ENCODE data around the gene GLIS1. TPM values are rescaled to one million over a fixed set of nuclear protein-coding genes. Genes with fewer than 3 reads are reported as not detected.

Gene GLIS1
- total RNA-seq, 1 experiment from 2014 or later = not detected

DNA sequence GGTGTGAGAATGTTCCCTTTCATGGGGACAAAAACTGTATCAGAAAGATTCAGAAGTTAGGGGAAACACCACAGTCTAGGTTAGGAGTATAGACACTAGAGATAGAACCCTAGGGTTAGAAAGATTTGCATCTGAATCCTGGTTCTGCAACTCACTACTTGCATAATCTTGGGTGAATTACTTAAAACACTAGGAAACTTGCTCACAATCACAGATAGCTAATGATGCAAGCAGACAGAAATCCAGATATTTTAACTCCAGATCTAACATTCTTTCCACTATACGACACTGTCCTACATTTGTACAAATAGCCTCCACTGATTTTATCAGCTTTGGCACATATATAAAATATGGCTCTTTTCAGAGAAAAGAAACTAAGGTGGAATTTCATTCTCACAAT, 30.8 kb upstream of the GLIS1 start:
- no TSS peak for BruUV-seq (replicated peaks)

DNA sequence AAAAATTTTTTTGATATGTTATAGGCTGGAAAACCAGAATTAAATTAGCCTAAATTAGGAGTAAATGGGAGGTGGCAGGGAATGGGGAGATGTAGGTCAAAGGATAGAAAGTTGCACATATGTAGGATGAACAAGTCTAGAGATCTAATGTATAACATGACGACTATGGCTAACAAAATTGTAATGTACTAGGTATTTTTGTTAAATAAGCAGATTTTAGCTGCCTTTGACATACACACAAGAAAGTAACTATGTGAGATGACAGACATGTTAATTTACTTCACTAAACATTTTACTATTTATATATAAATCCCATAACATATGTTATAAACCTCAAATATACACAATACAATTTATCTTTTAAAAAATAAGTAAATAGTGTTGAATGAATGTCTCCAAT, 30.2 kb upstream of the GLIS1 start:
- Histone ChIP-seq H3K9me3 (ENCODE audit: insufficient read depth, low read depth) (no peaks in the 10 kb centered on the region), H4K20me1 (ENCODE audit: insufficient read depth) (no peaks in the 10 kb centered on the region), H3K27me3 (ENCODE audit: insufficient read depth, low read depth) (no peaks in the 10 kb centered on the region), H3K36me3 (ENCODE audit: low read depth) (peaks cover 24% of the 10 kb centered on the region; the same call in 1 of the 2 replicates), H3K4me3 (no peak overlapping the region), H3K79me2 (ENCODE audit: low read depth) (no peaks in the 10 kb centered on the region), H2AFZ (no peak overlapping the region), H3K27ac (no peak overlapping the region), H3F3A (ENCODE audit: insufficient read depth, low read depth) (no peaks in the 10 kb centered on the region), H3K4me1 (replicated peaks; ENCODE audit: insufficient read depth) (no peaks in the 10 kb centered on the region), H3K9me2 (ENCODE audit: insufficient read depth) (no peaks in the 10 kb centered on the region), H3K4me2 (no peak overlapping the region)
- ChIA-PET CTCF (no interaction called here), POLR2A (ENCODE audit: unreplicated experiment) (no interaction called here)
- TF ChIP-seq, protein P1, sequence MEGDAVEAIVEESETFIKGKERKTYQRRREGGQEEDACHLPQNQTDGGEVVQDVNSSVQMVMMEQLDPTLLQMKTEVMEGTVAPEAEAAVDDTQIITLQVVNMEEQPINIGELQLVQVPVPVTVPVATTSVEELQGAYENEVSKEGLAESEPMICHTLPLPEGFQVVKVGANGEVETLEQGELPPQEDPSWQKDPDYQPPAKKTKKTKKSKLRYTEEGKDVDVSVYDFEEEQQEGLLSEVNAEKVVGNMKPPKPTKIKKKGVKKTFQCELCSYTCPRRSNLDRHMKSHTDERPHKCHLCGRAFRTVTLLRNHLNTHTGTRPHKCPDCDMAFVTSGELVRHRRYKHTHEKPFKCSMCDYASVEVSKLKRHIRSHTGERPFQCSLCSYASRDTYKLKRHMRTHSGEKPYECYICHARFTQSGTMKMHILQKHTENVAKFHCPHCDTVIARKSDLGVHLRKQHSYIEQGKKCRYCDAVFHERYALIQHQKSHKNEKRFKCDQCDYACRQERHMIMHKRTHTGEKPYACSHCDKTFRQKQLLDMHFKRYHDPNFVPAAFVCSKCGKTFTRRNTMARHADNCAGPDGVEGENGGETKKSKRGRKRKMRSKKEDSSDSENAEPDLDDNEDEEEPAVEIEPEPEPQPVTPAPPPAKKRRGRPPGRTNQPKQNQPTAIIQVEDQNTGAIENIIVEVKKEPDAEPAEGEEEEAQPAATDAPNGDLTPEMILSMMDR (conservative IDR thresholded peaks at IDR 0.05) = no peak
- TF ChIP-seq EZH2 (IDR thresholded peaks at IDR 0.05; ENCODE audit: low read depth) = no peak
- no peak for DNase-seq
- no TSS peak for BruUV-seq (replicated peaks)
- intact Hi-C loops (cut with micrococcal nuclease; ENCODE audit: unreplicated experiment) = no loop called here

More for the DNA sequence above, 30.8 kb upstream of the GLIS1 start:
- intact Hi-C loops (cut with micrococcal nuclease; ENCODE audit: unreplicated experiment) = no loop called here
- H3K79me2 ChIP-seq (ENCODE audit: low read depth) = no peaks in the 10 kb centered on the region
- ChIA-PET CTCF (no interaction called here), POLR2A (ENCODE audit: unreplicated experiment) (no interaction called here)
- H3F3A ChIP-seq (ENCODE audit: insufficient read depth, low read depth) = no peaks in the 10 kb centered on the region
- H3K9me3 ChIP-seq (ENCODE audit: insufficient read depth, low read depth) = no peaks in the 10 kb centered on the region
- no peak for DNase-seq
- H3K27ac ChIP-seq = no peak overlapping the region
- H2AFZ ChIP-seq = no peak overlapping the region
- no peak overlapping the region for H3K4me2 ChIP-seq
- H3K36me3 ChIP-seq (ENCODE audit: low read depth) = peaks cover 24% of the 10 kb centered on the region; the same call in 1 of the 2 replicates
- H3K27me3 ChIP-seq (ENCODE audit: insufficient read depth, low read depth) = no peaks in the 10 kb centered on the region
- no peak overlapping the region for H3K4me3 ChIP-seq
- H4K20me1 ChIP-seq (ENCODE audit: insufficient read depth) = no peaks in the 10 kb centered on the region
- TF ChIP-seq, protein P1 (conservative IDR thresholded peaks at IDR 0.05) = no peak
- TF ChIP-seq EZH2 (IDR thresholded peaks at IDR 0.05; ENCODE audit: low read depth) = no peak
- no peaks in the 10 kb centered on the region for H3K9me2 ChIP-seq (ENCODE audit: insufficient read depth)
- H3K4me1 ChIP-seq (replicated peaks; ENCODE audit: insufficient read depth) = no peaks in the 10 kb centered on the region

DNA sequence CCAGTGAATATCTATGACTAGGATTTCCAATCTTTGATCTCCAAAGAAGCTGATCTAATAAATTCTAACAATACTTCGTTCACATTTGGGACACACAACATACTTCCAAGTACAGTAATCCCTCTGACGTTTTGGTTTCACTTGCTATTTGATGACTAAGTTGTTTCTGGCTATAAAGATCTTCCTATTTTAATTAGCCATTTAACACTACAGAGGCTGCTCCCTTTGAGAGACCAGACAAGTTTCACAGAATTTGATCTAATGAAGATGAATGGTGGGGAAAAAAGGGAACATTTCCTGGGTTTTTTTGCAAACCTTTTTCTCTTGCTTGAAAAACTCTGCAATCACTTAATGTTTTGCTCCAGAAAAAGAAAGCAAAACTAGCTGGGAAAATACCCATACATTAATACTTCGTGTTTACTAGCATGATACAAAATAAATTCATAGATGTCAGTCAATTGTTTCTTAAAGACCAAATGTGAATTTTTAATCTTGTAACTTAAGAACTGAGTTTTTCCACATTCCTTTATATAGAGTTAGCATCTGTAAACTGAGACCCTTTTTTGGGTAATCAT, 28.0 kb upstream of the GLIS1 start:
- Histone ChIP-seq H3K4me2 (no peak overlapping the region), H3K36me3 (ENCODE audit: low read depth) (peaks cover 24% of the 10 kb centered on the region; the same call in 1 of the 2 replicates), H3K4me1 (replicated peaks; ENCODE audit: insufficient read depth) (no peaks in the 10 kb centered on the region), H3K9me3 (ENCODE audit: insufficient read depth, low read depth) (no peaks in the 10 kb centered on the region), H3F3A (ENCODE audit: insufficient read depth, low read depth) (no peaks in the 10 kb centered on the region), H3K4me3 (no peak overlapping the region), H3K79me2 (ENCODE audit: low read depth) (no peaks in the 10 kb centered on the region), H4K20me1 (ENCODE audit: insufficient read depth) (no peaks in the 10 kb centered on the region), H3K9me2 (ENCODE audit: insufficient read depth) (no peaks in the 10 kb centered on the region), H3K27ac (no peak overlapping the region), H2AFZ (no peak overlapping the region), H3K27me3 (ENCODE audit: insufficient read depth, low read depth) (no peaks in the 10 kb centered on the region)
- ChIA-PET CTCF (no interaction called here), POLR2A (ENCODE audit: unreplicated experiment) (no interaction called here)
- intact Hi-C loops (cut with micrococcal nuclease; ENCODE audit: unreplicated experiment) = no loop called here
- TF ChIP-seq, protein P1 (conservative IDR thresholded peaks at IDR 0.05) = no peak
- TF ChIP-seq EZH2 (IDR thresholded peaks at IDR 0.05; ENCODE audit: low read depth) = no peak
- no peak for DNase-seq
- no TSS peak for BruUV-seq (replicated peaks)

Measured in PC-9 (cell line).